Measurements from ENCODE around the gene ZNF418.
"Not testable (repeated sequence)": the region's sequence is repeated elsewhere in the genome, so short reads cannot be mapped to it uniquely, and the experiment has no call there.

The ZNF418 gene

GRCh38 chr19:57935731-57936130 lies 529 bp upstream of the ZNF418 start:
- no peak overlapping the region for H4K91ac ChIP-seq (ENCODE audit: low read depth, low read length, poor library complexity)
- H3K79me1 ChIP-seq (ENCODE audit: low read depth, low read length), result peaks cover 4% of the 10 kb centered on the region
- no peak overlapping the region for H3K23ac ChIP-seq (ENCODE audit: low read depth, low read length, poor library complexity)
- H3K4me3 ChIP-seq (ENCODE audit: low read length in 2 of 2), result no peak overlapping the region
- H3K4me1 ChIP-seq (ENCODE audit: control insufficient read depth in 2 of 2, insufficient read depth in 1 of 2, low read depth in 1 of 2, low read length in 2 of 2), result peaks cover 0 to 2% of the 10 kb centered on the region in 2 donors
- H3K18ac ChIP-seq (ENCODE audit: low read length), result no peak overlapping the region
- H3K36me3 ChIP-seq (replicated peaks in 1 of 2; ENCODE audit: control insufficient read depth in 2 of 2, insufficient read depth in 2 of 2, low read length in 2 of 2), result peaks cover 29 to 63% of the 10 kb centered on the region in 2 donors
- H2BK5ac ChIP-seq (ENCODE audit: low read length), result no peak overlapping the region
- no peaks in the 10 kb centered on the region for H3K27me3 ChIP-seq (ENCODE audit: control insufficient read depth in 3 of 3, insufficient read depth in 3 of 3, low read depth in 1 of 3, low read length in 3 of 3)
- H3K9ac ChIP-seq (ENCODE audit: low read depth, low read length, poor library complexity), result no peak overlapping the region
- no peak for DNase-seq (ENCODE audit: low spot score)
- no peak overlapping the region for H3K4ac ChIP-seq (ENCODE audit: low read length)
- WGBS, 2 donors (ENCODE audit: extremely low coverage in 2 of 2, insufficient read length in 2 of 2, insufficient replicate concordance in 1 of 2), result no CpG with 5 or more reads among the region's 12 CpGs
- H2AK5ac ChIP-seq (ENCODE audit: low read depth, low read length), result no peak overlapping the region
- H3K4me2 ChIP-seq (ENCODE audit: insufficient read depth, low read length, poor library complexity, severe bottlenecking), result no peak overlapping the region
- no peak overlapping the region for H2BK15ac ChIP-seq (ENCODE audit: low read length)
- no peak overlapping the region for H3K27ac ChIP-seq (replicated peaks; ENCODE audit: low read length)
- no peak overlapping the region for H2BK12ac ChIP-seq (ENCODE audit: low read length)
- H3K9me3 ChIP-seq (replicated peaks in 1 of 2; ENCODE audit: control insufficient read depth in 2 of 2, insufficient read depth in 1 of 2, low read depth in 1 of 2, low read length in 2 of 2), result peaks cover 28 to 79% of the 10 kb centered on the region in 2 donors
- H3K14ac ChIP-seq (ENCODE audit: low read length), result no peak overlapping the region
- no peak overlapping the region for H2BK120ac ChIP-seq (ENCODE audit: low read depth, low read length)
- peak overlapping the region; percentile 90 for H2AFZ ChIP-seq (ENCODE audit: low read length)
- no peak overlapping the region for H4K8ac ChIP-seq (ENCODE audit: low read depth, low read length)

GRCh38 chr19:57927587-57927986 lies 7.6 kb downstream of the ZNF418 start:
- H2BK15ac ChIP-seq (ENCODE audit: low read length), result no peak overlapping the region
- H2AFZ ChIP-seq (ENCODE audit: low read length), result no peak overlapping the region
- H3K4me3 ChIP-seq (ENCODE audit: low read length in 2 of 2), result no peak overlapping the region
- no peak overlapping the region for H3K27ac ChIP-seq (replicated peaks; ENCODE audit: low read length)
- H2BK5ac ChIP-seq (ENCODE audit: low read length), result no peak overlapping the region
- H4K8ac ChIP-seq (ENCODE audit: low read depth, low read length), result no peak overlapping the region
- no peak overlapping the region for H3K4me2 ChIP-seq (ENCODE audit: insufficient read depth, low read length, poor library complexity, severe bottlenecking)
- peaks cover 66 to 92% of the 10 kb centered on the region in 2 donors for H3K9me3 ChIP-seq (replicated peaks in 1 of 2; ENCODE audit: control insufficient read depth in 2 of 2, insufficient read depth in 1 of 2, low read depth in 1 of 2, low read length in 2 of 2)
- no peak overlapping the region for H2BK12ac ChIP-seq (ENCODE audit: low read length)
- no peak overlapping the region for H4K91ac ChIP-seq (ENCODE audit: low read depth, low read length, poor library complexity)
- no peak overlapping the region for H3K4ac ChIP-seq (ENCODE audit: low read length)
- peaks cover 66 to 92% of the 10 kb centered on the region in 2 donors for H3K36me3 ChIP-seq (replicated peaks in 1 of 2; ENCODE audit: control insufficient read depth in 2 of 2, insufficient read depth in 2 of 2, low read length in 2 of 2)
- H3K27me3 ChIP-seq (ENCODE audit: control insufficient read depth in 3 of 3, insufficient read depth in 3 of 3, low read depth in 1 of 3, low read length in 3 of 3), result no peaks in the 10 kb centered on the region
- H2AK5ac ChIP-seq (ENCODE audit: low read depth, low read length), result no peak overlapping the region
- no CpG with 5 or more reads among the region's 4 CpGs for WGBS, 2 donors (ENCODE audit: extremely low coverage in 2 of 2, insufficient read length in 2 of 2, insufficient replicate concordance in 1 of 2)
- H3K23ac ChIP-seq (ENCODE audit: low read depth, low read length, poor library complexity), result no peak overlapping the region
- H3K9ac ChIP-seq (ENCODE audit: low read depth, low read length, poor library complexity), result no peak overlapping the region
- H3K79me1 ChIP-seq (ENCODE audit: low read depth, low read length), result no peaks in the 10 kb centered on the region
- no peak overlapping the region for H3K18ac ChIP-seq (ENCODE audit: low read length)
- no peak overlapping the region for H3K14ac ChIP-seq (ENCODE audit: low read length)
- H3K4me1 ChIP-seq (ENCODE audit: control insufficient read depth in 2 of 2, insufficient read depth in 1 of 2, low read depth in 1 of 2, low read length in 2 of 2), result no peaks in the 10 kb centered on the region
- DNase-seq (ENCODE audit: low spot score), result no peak
- H2BK120ac ChIP-seq (ENCODE audit: low read depth, low read length), result no peak overlapping the region

GRCh38 chr19:57916168-57916995 lies 18.8 kb downstream of the ZNF418 start, which contains the start of gene ZNF417:
Gene ZNF417 (minus strand): TSS chr19:57916592. CDS start chr19:57916411, 181 bp downstream.
- H4K91ac ChIP-seq (ENCODE audit: low read depth, low read length, poor library complexity); H4K8ac ChIP-seq (ENCODE audit: low read depth, low read length); H3K27me3 ChIP-seq (ENCODE audit: control insufficient read depth in 3 of 3, insufficient read depth in 3 of 3, low read depth in 1 of 3, low read length in 3 of 3); H2BK15ac ChIP-seq (ENCODE audit: low read length); H2BK120ac ChIP-seq (ENCODE audit: low read depth, low read length); H3K4me1 ChIP-seq (ENCODE audit: control insufficient read depth in 2 of 2, insufficient read depth in 1 of 2, low read depth in 1 of 2, low read length in 2 of 2); H2AK5ac ChIP-seq (ENCODE audit: low read depth, low read length); H2BK12ac ChIP-seq (ENCODE audit: low read length); H3K4ac ChIP-seq (ENCODE audit: low read length); H2BK5ac ChIP-seq (ENCODE audit: low read length); H3K14ac ChIP-seq (ENCODE audit: low read length); H3K18ac ChIP-seq (ENCODE audit: low read length): not testable (repeated sequence)
- Histone ChIP-seq H3K4me3 (ENCODE audit: low read length in 2 of 2) (peak within 1 kb of the TSS; percentile 53 to 90), H3K27ac (replicated peaks; ENCODE audit: low read length) (peak within 1 kb of the TSS; percentile 58), H3K9me3 (replicated peaks in 1 of 2; ENCODE audit: control insufficient read depth in 2 of 2, insufficient read depth in 1 of 2, low read depth in 1 of 2, low read length in 2 of 2) (peaks cover 2 to 34% of the 10 kb centered on the region in 2 donors), H2AFZ (ENCODE audit: low read length) (peak within 1 kb of the TSS; percentile 81), H3K79me1 (ENCODE audit: low read depth, low read length) (peaks cover 12% of the 10 kb centered on the region), H3K9ac (ENCODE audit: low read depth, low read length, poor library complexity) (peak within 1 kb of the TSS; percentile 32), H3K23ac (ENCODE audit: low read depth, low read length, poor library complexity) (peak within 1 kb of the TSS; percentile 34), H3K4me2 (ENCODE audit: insufficient read depth, low read length, poor library complexity, severe bottlenecking) (peak within 1 kb of the TSS; percentile 66), H3K36me3 (replicated peaks in 1 of 2; ENCODE audit: control insufficient read depth in 2 of 2, insufficient read depth in 2 of 2, low read length in 2 of 2) (peaks cover 14 to 71% of the 10 kb centered on the region in 2 donors)
- WGBS, 2 donors (ENCODE audit: extremely low coverage in 2 of 2, insufficient read length in 2 of 2, insufficient replicate concordance in 1 of 2), result no CpG with 5 or more reads among the region's 51 CpGs
- peak; percentile 96 for DNase-seq (ENCODE audit: low spot score)

- no peak overlapping the region for H3K4ac ChIP-seq (ENCODE audit: low read length)
- no peak overlapping the region for H3K14ac ChIP-seq (ENCODE audit: low read length)
- peaks cover 0 to 32% of the 10 kb centered on the region in 2 donors for H3K9me3 ChIP-seq (replicated peaks in 1 of 2; ENCODE audit: control insufficient read depth in 2 of 2, insufficient read depth in 1 of 2, low read depth in 1 of 2, low read length in 2 of 2)
- no peak overlapping the region for H2AFZ ChIP-seq (ENCODE audit: low read length)
- H3K9ac ChIP-seq (ENCODE audit: low read depth, low read length, poor library complexity), result no peak overlapping the region
- H3K4me1 ChIP-seq (ENCODE audit: control insufficient read depth in 2 of 2, insufficient read depth in 1 of 2, low read depth in 1 of 2, low read length in 2 of 2), result peaks cover 0 to 5% of the 10 kb centered on the region in 2 donors
- H3K4me3 ChIP-seq (ENCODE audit: low read length in 2 of 2), result no peak overlapping the region
- H3K79me1 ChIP-seq (ENCODE audit: low read depth, low read length), result peaks cover 10% of the 10 kb centered on the region
- H3K36me3 ChIP-seq (replicated peaks in 1 of 2; ENCODE audit: control insufficient read depth in 2 of 2, insufficient read depth in 2 of 2, low read length in 2 of 2), result peaks cover 10 to 68% of the 10 kb centered on the region in 2 donors
- WGBS, 2 donors (ENCODE audit: extremely low coverage in 2 of 2, insufficient read length in 2 of 2, insufficient replicate concordance in 1 of 2), result no CpG with 5 or more reads among the region's 3 CpGs
- no peak overlapping the region for H2BK120ac ChIP-seq (ENCODE audit: low read depth, low read length)
- no peak overlapping the region for H4K91ac ChIP-seq (ENCODE audit: low read depth, low read length, poor library complexity)
- no peak overlapping the region for H3K23ac ChIP-seq (ENCODE audit: low read depth, low read length, poor library complexity)
- H3K18ac ChIP-seq (ENCODE audit: low read length), result no peak overlapping the region
- H2AK5ac ChIP-seq (ENCODE audit: low read depth, low read length), result no peak overlapping the region
- H3K4me2 ChIP-seq (ENCODE audit: insufficient read depth, low read length, poor library complexity, severe bottlenecking), result no peak overlapping the region
- H2BK12ac ChIP-seq (ENCODE audit: low read length), result no peak overlapping the region
- H2BK5ac ChIP-seq (ENCODE audit: low read length), result no peak overlapping the region
- no peak for DNase-seq (ENCODE audit: low spot score)
- no peak overlapping the region for H3K27ac ChIP-seq (replicated peaks; ENCODE audit: low read length)
- H2BK15ac ChIP-seq (ENCODE audit: low read length), result no peak overlapping the region
- no peaks in the 10 kb centered on the region for H3K27me3 ChIP-seq (ENCODE audit: control insufficient read depth in 3 of 3, insufficient read depth in 3 of 3, low read depth in 1 of 3, low read length in 3 of 3)
- H4K8ac ChIP-seq (ENCODE audit: low read depth, low read length), result no peak overlapping the region
These were observed 20.7 kb downstream of the ZNF418 start for GRCh38 chr19:57914531-57914930.
